ENCODE measurements around the gene KAZN.

- TF ChIP-seq FOXK2 (IDR thresholded peaks at IDR 0.05) (no peak), HDGF (IDR thresholded peaks at IDR 0.05; ENCODE audit: borderline replicate concordance) (no peak), FOXM1 (IDR thresholded peaks at IDR 0.05; ENCODE audit: borderline replicate concordance) (no peak), CTBP1 (IDR thresholded peaks at IDR 0.05; ENCODE audit: borderline replicate concordance) (no peak), ARNT (IDR thresholded peaks at IDR 0.05) (no peak), PKNOX1 (IDR thresholded peaks at IDR 0.05) (peak; percentile 28; the same call in 1 of the 2 replicates), ELF4 (IDR thresholded peaks at IDR 0.05) (no peak), ZNF384 (IDR thresholded peaks at IDR 0.05) (no peak)
These were observed 160.7 kb downstream of the KAZN start for GRCh38 chr1:14759042-14759818.

Measured in HEK293T (cell line).